IMR-90 (cell line): ENCODE measurements around the gene GLTPD2. TPM values are rescaled to one million over a fixed set of nuclear protein-coding genes. Genes with fewer than 3 reads are reported as not detected.

Experiments
- ATAC-seq: fragments of 200-7000 bp; cut with Tn5 transposase; 2 replicates; pipeline ENCODE4 v1.9.1; 2020; ENCODE audit warnings: low read depth, mild to moderate bottlenecking, moderate library complexity
- BruUV-seq: library from RNA; stranded (reverse); fragments of 400-500 nt; replicated peaks from 2 replicates; lab custom pipeline; 2021; lab: Mats Ljungman, UMichigan
- CTCF ChIA-PET: fragments of 300-600 bp; formaldehyde crosslinking; extraction: SDS; loops from one replicate; lab custom pipeline; 2021; ENCODE audit warnings: antibody characterized with exemption; lab: Yijun Ruan, JAX
- POLR2A ChIA-PET: fragments of 300-600 bp; sonication (Branson Sonifier 250); formaldehyde crosslinking; loops from one replicate; lab custom pipeline; 2022; ENCODE audit warnings: antibody characterized with exemption; ENCODE audit not compliant: unreplicated experiment; lab: Charles Lee
- DNase-seq: peaks from one replicate; pipeline ENCODE4 v3.0.0; 2013
- H2AFZ ChIP-seq: replicated peaks from 2 replicates; pipeline ENCODE3; 2013; ENCODE audit warnings: low read length, mild to moderate bottlenecking; ENCODE audit not compliant: poor library complexity
- H2AK5ac ChIP-seq: 2 replicates; pipeline ENCODE4 v1.6.1; 2013; ENCODE audit warnings: low read depth, low read length, inconsistent platforms
- H2AK9ac ChIP-seq: replicated peaks from 2 replicates; pipeline ENCODE3; 2013; ENCODE audit warnings: mild to moderate bottlenecking, low read depth, low read length, moderate library complexity; ENCODE audit not compliant: poor library complexity
- H2BK120ac ChIP-seq: 2 replicates; pipeline ENCODE4 v1.6.1; 2013; ENCODE audit warnings: low read depth, low read length, inconsistent platforms
- H2BK15ac ChIP-seq: 3 replicates; pipeline ENCODE4 v1.6.1; 2013; ENCODE audit warnings: low read depth, low read length, inconsistent platforms
- H2BK20ac ChIP-seq: 2 replicates; pipeline ENCODE4 v1.6.1; 2013; ENCODE audit warnings: low read depth, mild to moderate bottlenecking, inconsistent platforms, low read length, moderate library complexity
- H2BK5ac ChIP-seq: 2 replicates; pipeline ENCODE4 v1.6.1; 2013; ENCODE audit warnings: mild to moderate bottlenecking, low read depth, low read length, inconsistent platforms; ENCODE audit not compliant: poor library complexity, severe bottlenecking
- H3K14ac ChIP-seq: replicated peaks from 2 replicates; pipeline ENCODE4 v1.6.1; 2013; ENCODE audit warnings: low read depth, low read length, inconsistent platforms
- H3K18ac ChIP-seq: 2 replicates; pipeline ENCODE4 v1.6.1; 2013; ENCODE audit warnings: low read depth, low read length, control low read depth
- H3K23ac ChIP-seq: 2 replicates; pipeline ENCODE4 v1.6.1; 2013; ENCODE audit warnings: low read depth, low read length, inconsistent platforms
- H3K27ac ChIP-seq: 2 replicates; pipeline ENCODE4 v1.5.1; 2013; ENCODE audit warnings: mild to moderate bottlenecking, control low read depth, low read length; ENCODE audit not compliant: insufficient read depth
- H3K27me3 ChIP-seq: 2 replicates; pipeline ENCODE4 v1.6.1; 2013; ENCODE audit warnings: low read length; ENCODE audit not compliant: control insufficient read depth, insufficient read depth
- H3K36me3 ChIP-seq: 2 replicates; pipeline ENCODE4 v1.6.1; 2013; ENCODE audit warnings: low read length, mixed read lengths; ENCODE audit not compliant: control insufficient read depth, insufficient read depth
- H3K4ac ChIP-seq: 2 replicates; pipeline ENCODE4 v1.6.1; 2013; ENCODE audit warnings: low read depth, low read length, inconsistent platforms
- H3K4me1 ChIP-seq: 2 replicates; pipeline ENCODE4 v1.6.1; 2013; ENCODE audit warnings: low read length, mixed read lengths; ENCODE audit not compliant: control insufficient read depth, insufficient read depth
- H3K4me2 ChIP-seq: 2 replicates; pipeline ENCODE4 v1.6.1; 2013; ENCODE audit warnings: low read depth, mild to moderate bottlenecking, control low read depth, low read length, moderate library complexity
- H3K4me3 ChIP-seq: 2 replicates; pipeline ENCODE4 v1.5.1; 2013; ENCODE audit warnings: low read depth, mild to moderate bottlenecking, control low read depth, low read length, moderate library complexity; ENCODE audit not compliant: insufficient read depth
- H3K56ac ChIP-seq: 2 replicates; pipeline ENCODE4 v1.6.1; 2013; ENCODE audit warnings: low read length, inconsistent platforms; ENCODE audit not compliant: insufficient read depth; ENCODE audit errors: extremely low read depth
- H3K79me1 ChIP-seq, 2 experiments: 2 replicates each; pipeline ENCODE4 v1.6.1; 2013; ENCODE audit warnings: low read length in 2 of 2, inconsistent platforms in 1 of 2, low read depth in 1 of 2
- H3K9ac ChIP-seq: 2 replicates; pipeline ENCODE4 v1.6.1; 2013; ENCODE audit warnings: low read depth, low read length, control low read depth
- H3K9me1 ChIP-seq: 2 replicates; pipeline ENCODE4 v1.6.1; 2013; ENCODE audit warnings: low read length, inconsistent platforms; ENCODE audit not compliant: insufficient read depth
- H3K9me3 ChIP-seq: 2 replicates; pipeline ENCODE4 v1.6.1; 2013; ENCODE audit warnings: low read length; ENCODE audit not compliant: control insufficient read depth, insufficient read depth
- H4K20me1 ChIP-seq: 2 replicates; pipeline ENCODE4 v1.6.1; 2013; ENCODE audit warnings: low read length, inconsistent platforms; ENCODE audit not compliant: insufficient read depth
- H4K5ac ChIP-seq: 2 replicates; pipeline ENCODE4 v1.6.1; 2013; ENCODE audit warnings: mild to moderate bottlenecking, low read depth, low read length, control low read depth
- H4K8ac ChIP-seq, 2 experiments: 2 replicates each; pipeline ENCODE4 v1.6.1; 2013; ENCODE audit warnings: low read depth in 2 of 2, low read length in 2 of 2, control low read depth in 1 of 2, inconsistent platforms in 1 of 2
- H4K91ac ChIP-seq: 2 replicates; pipeline ENCODE4 v1.6.1; 2013; ENCODE audit warnings: low read depth, low read length, inconsistent platforms; ENCODE audit not compliant: insufficient read depth
- BHLHE40 ChIP-seq: fragments of 150-350 bp; IDR thresholded peaks from 2 replicates; pipeline ENCODE4 v1.6.1; 2016; ENCODE audit warnings: mild to moderate bottlenecking, low read depth, low read length
- CEBPB ChIP-seq: IDR thresholded peaks from 2 replicates; pipeline ENCODE4 v1.6.1; 2012; ENCODE audit warnings: low read depth, low read length, improper control_type of control experiment
- CHD1 ChIP-seq: IDR thresholded peaks from 2 replicates; pipeline ENCODE4 v1.6.1; 2012; ENCODE audit warnings: low read depth, low read length, improper control_type of control experiment
- FOS ChIP-seq: fragments of 150-350 bp; IDR thresholded peaks from 2 replicates; pipeline ENCODE4 v1.6.1; 2016; ENCODE audit warnings: low read depth, low read length
- MXI1 ChIP-seq: IDR thresholded peaks from 2 replicates; pipeline ENCODE4 v1.6.1; 2012; ENCODE audit warnings: low read depth, mild to moderate bottlenecking, low read length, moderate library complexity, borderline replicate concordance
- POLR2A ChIP-seq: IDR thresholded peaks from 2 replicates; pipeline ENCODE4 v1.6.1; 2012; ENCODE audit warnings: mild to moderate bottlenecking, low read depth, low read length
- RAD21 ChIP-seq: IDR thresholded peaks from 2 replicates; pipeline ENCODE4 v1.6.1; 2012; ENCODE audit warnings: low read length, improper control_type of control experiment
- RCOR1 ChIP-seq: IDR thresholded peaks from 2 replicates; pipeline ENCODE4 v1.6.1; 2012; ENCODE audit warnings: mild to moderate bottlenecking, low read length, improper control_type of control experiment; ENCODE audit not compliant: insufficient replicate concordance
- RFX5 ChIP-seq: IDR thresholded peaks from 2 replicates; pipeline ENCODE4 v1.8.0; 2012; ENCODE audit warnings: low read depth, mild to moderate bottlenecking, low read length, moderate library complexity
- SMC3 ChIP-seq: fragments of 150-350 bp; IDR thresholded peaks from 2 replicates; pipeline ENCODE4 v1.6.1; 2016; ENCODE audit warnings: low read depth, mild to moderate bottlenecking, antibody characterized with exemption, low read length, moderate library complexity
- WGBS, 2 experiments: methylation state at CpG; one replicate each; pipeline versions ENCODE4 v1.1.5 to v1.1.7; 2013; ENCODE audit warnings: missing lambda C conversion rate in 2 of 2; ENCODE audit not compliant: insufficient read length in 1 of 2; ENCODE audit errors: extremely low coverage in 2 of 2; 5-methylcytosine and 5-hydroxymethylcytosine counted together
- dilution Hi-C: fragments of 300-500 bp; cut with HindIII; formaldehyde crosslinking; loops from one replicate; pipeline ENCODE4 v1.14.3; 2018; ENCODE audit warnings: low sequenced_read_pairs; ENCODE audit not compliant: unreplicated experiment
- in situ Hi-C: fragments of 300-500 bp; cut with MboI; formaldehyde crosslinking; loops from 3 replicates; pipeline ENCODE4 v1.14.3; 2019; ENCODE audit warnings: low sequenced_read_pairs, inconsistent platforms, mixed read lengths
- intact Hi-C: fragments of 100-400 bp; cut with micrococcal nuclease; formaldehyde crosslinking; loops from 2 replicates; pipeline ENCODE4 v1.10.0; 2022
- polyA plus RNA-seq, 3 experiments: library from polyadenylated mRNA; depleted of rRNA; stranded (reverse); fragments of >200 nt; gene quantifications; 2 replicates each; pipeline ENCODE4 v1.2.3, GENCODE V29; 2012; ENCODE audit warnings: low replicate concordance in 1 of 3
- total RNA-seq: library from RNA; depleted of rRNA; stranded (reverse); fragments of >200 nt; gene quantifications from 2 replicates; pipeline ENCODE4 v1.2.3, GENCODE V29; 2012
- TF ChIP-seq, protein P1 (sequence below): fragments of 150-350 bp; IDR thresholded peaks from 2 replicates; pipeline ENCODE4 v1.6.1; 2016; ENCODE audit warnings: low read depth, mild to moderate bottlenecking, low read length, moderate library complexity, borderline replicate concordance
- TF ChIP-seq, protein P2 (sequence below): conservative IDR thresholded peaks from 2 replicates; pipeline ENCODE4 v1.5.1; 2012; ENCODE audit warnings: mild to moderate bottlenecking, low read depth, low read length, improper control_type of control experiment
- TF ChIP-seq, protein P3 (sequence below): fragments of 150-350 bp; IDR thresholded peaks from 2 replicates; pipeline ENCODE4 v1.6.1; 2017; ENCODE audit warnings: mild to moderate bottlenecking, antibody characterized with exemption, low read length, low read depth

The GLTPD2 gene
- total and polyA plus RNA-seq, 2 of the 4 experiments (the other 2 are of a cell fraction): not detected

DNA sequence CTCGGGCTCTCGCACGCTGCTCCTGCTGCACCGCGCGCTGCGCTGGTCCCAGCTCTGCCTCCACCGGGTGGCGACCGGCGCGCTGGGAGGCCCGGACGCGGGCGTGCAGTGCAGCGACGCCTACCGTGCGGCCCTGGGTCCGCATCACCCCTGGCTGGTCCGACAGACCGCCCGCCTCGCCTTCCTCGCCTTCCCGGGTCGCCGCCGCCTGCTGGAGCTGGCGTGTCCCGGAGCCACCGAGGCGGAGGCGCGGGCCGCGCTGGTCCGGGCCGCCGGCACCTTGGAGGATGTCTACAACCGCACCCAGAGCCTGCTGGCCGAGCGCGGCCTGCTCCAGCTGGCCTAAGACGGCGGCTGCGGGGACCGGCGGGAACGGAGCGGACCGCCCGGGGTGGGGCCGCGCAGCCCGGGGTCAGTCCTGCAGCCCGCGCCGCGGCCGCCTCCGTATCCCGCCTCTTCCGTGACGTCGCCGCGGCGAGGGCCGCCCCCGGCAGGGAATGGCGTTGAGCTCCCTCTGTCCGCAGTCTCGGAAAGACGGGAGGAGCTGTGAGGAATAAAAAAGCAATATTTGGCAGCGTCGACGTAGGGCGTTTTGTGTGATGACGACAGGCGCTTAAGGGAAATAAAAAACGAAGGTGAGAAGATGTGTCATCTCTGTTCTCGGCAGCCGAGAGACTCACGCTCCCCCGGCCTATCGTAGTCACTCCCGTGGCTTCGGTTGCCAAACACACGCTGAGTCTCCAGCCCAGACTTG is 1.4 kb downstream of the GLTPD2 start:
- Histone ChIP-seq H3K9ac (peak overlapping the region; percentile 49), H2AFZ (peak overlapping the region; percentile 99), H3K36me3 (no peaks in the 10 kb centered on the region), H3K27me3 (peaks cover 15% of the 10 kb centered on the region), H3K9me3 (no peaks in the 10 kb centered on the region), H2BK20ac (no peak overlapping the region), H3K27ac (peak overlapping the region; percentile 72), H2BK5ac (peak overlapping the region; percentile 81), H3K79me1 (peaks cover 0 to 5% of the 10 kb centered on the region in 2 experiments; a peak in 2 of 4 replicates), H2AK5ac (0 out of 2 replicates have a peak overlapping the region, but pooled peaks have one; percentile 16), H2BK120ac (peak overlapping the region; percentile 52; the same call in 1 of the 2 replicates), H3K18ac (no peak overlapping the region), H4K91ac (no peak overlapping the region; the same call in 1 of the 2 replicates), H3K9me1 (peaks cover 4% of the 10 kb centered on the region), H3K4me2 (peak overlapping the region; percentile 78), H3K4ac (peak overlapping the region; percentile 22; the same call in 1 of the 2 replicates), H3K4me1 (peaks cover 5% of the 10 kb centered on the region; the same call in 1 of the 2 replicates), H3K14ac (peak overlapping the region; percentile 16; the same call in 1 of the 2 replicates), H4K8ac (peak overlapping the region; percentile 68 to 81; a peak in 2 of 4 replicates), H3K56ac (no peak overlapping the region), H2AK9ac (peak overlapping the region; percentile 87), H3K4me3 (peak overlapping the region; percentile 64), H2BK15ac (no peak overlapping the region), H3K23ac (peak overlapping the region; percentile 2), H4K5ac (peak overlapping the region; percentile 0; the same call in 1 of the 2 replicates), H4K20me1 (no peaks in the 10 kb centered on the region)
- intact Hi-C loops (loop anchor here (1.0 kb wide), 2 partner anchors 80 to 86 kb away; partner anchors contain the start of genes ARRB2 and PELP1), in situ Hi-C loops (loop anchor here (5.0 kb wide), 1 partner anchor 92 kb away; no protein-coding TSS in a partner anchor), dilution Hi-C loops (no loop called here)
- CTCF ChIA-PET: interaction anchor here (0.5 to 1.5 kb wide), 11 partner anchors 10 to 1152 kb away, joined by 3 to 6 read pairs (median 3); no protein-coding TSS in a partner anchor
- POLR2A ChIA-PET: no interaction called here
- DNase-seq: peak; percentile 93
- no TSS peak for BruUV-seq
- ATAC-seq: peak; percentile 95
- 0% methylated on average over 44 of the region's 91 CpGs; no CpG with 5 or more reads in 1 of the 2 experiments for WGBS, 2 experiments
- peak; percentile 53 for TF ChIP-seq RAD21
- TF ChIP-seq CEBPB: peak; percentile 78
- TF ChIP-seq FOS: peak; percentile 41; the same call in 1 of the 2 replicates
- peak; percentile 49; the same call in 1 of the 2 replicates for TF ChIP-seq POLR2A
- no peak for TF ChIP-seq RCOR1
- TF ChIP-seq, protein P1, sequence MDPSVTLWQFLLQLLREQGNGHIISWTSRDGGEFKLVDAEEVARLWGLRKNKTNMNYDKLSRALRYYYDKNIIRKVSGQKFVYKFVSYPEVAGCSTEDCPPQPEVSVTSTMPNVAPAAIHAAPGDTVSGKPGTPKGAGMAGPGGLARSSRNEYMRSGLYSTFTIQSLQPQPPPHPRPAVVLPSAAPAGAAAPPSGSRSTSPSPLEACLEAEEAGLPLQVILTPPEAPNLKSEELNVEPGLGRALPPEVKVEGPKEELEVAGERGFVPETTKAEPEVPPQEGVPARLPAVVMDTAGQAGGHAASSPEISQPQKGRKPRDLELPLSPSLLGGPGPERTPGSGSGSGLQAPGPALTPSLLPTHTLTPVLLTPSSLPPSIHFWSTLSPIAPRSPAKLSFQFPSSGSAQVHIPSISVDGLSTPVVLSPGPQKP: no peak
- peak; percentile 59; the same call in 1 of the 2 replicates for TF ChIP-seq MXI1
- TF ChIP-seq, protein P2, sequence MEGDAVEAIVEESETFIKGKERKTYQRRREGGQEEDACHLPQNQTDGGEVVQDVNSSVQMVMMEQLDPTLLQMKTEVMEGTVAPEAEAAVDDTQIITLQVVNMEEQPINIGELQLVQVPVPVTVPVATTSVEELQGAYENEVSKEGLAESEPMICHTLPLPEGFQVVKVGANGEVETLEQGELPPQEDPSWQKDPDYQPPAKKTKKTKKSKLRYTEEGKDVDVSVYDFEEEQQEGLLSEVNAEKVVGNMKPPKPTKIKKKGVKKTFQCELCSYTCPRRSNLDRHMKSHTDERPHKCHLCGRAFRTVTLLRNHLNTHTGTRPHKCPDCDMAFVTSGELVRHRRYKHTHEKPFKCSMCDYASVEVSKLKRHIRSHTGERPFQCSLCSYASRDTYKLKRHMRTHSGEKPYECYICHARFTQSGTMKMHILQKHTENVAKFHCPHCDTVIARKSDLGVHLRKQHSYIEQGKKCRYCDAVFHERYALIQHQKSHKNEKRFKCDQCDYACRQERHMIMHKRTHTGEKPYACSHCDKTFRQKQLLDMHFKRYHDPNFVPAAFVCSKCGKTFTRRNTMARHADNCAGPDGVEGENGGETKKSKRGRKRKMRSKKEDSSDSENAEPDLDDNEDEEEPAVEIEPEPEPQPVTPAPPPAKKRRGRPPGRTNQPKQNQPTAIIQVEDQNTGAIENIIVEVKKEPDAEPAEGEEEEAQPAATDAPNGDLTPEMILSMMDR: peak; percentile 90
- TF ChIP-seq RFX5: no peak
- TF ChIP-seq, protein P3, sequence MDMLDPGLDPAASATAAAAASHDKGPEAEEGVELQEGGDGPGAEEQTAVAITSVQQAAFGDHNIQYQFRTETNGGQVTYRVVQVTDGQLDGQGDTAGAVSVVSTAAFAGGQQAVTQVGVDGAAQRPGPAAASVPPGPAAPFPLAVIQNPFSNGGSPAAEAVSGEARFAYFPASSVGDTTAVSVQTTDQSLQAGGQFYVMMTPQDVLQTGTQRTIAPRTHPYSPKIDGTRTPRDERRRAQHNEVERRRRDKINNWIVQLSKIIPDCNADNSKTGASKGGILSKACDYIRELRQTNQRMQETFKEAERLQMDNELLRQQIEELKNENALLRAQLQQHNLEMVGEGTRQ: no peak
- peak; percentile 67 for TF ChIP-seq BHLHE40
- TF ChIP-seq SMC3: peak; percentile 55
- no peak for TF ChIP-seq CHD1
